Measurements from ENCODE around the gene PATL2.
A peak's percentile ranks its signal among the peaks of the same experiment; 100 is the strongest.
"Not testable (repeated sequence)": the region's sequence is repeated elsewhere in the genome, so short reads cannot be mapped to it uniquely, and the experiment has no call there.

The PATL2 gene
- 19.9 to 43.7 reads per million in 2 donors for total RNA-seq

DNA sequence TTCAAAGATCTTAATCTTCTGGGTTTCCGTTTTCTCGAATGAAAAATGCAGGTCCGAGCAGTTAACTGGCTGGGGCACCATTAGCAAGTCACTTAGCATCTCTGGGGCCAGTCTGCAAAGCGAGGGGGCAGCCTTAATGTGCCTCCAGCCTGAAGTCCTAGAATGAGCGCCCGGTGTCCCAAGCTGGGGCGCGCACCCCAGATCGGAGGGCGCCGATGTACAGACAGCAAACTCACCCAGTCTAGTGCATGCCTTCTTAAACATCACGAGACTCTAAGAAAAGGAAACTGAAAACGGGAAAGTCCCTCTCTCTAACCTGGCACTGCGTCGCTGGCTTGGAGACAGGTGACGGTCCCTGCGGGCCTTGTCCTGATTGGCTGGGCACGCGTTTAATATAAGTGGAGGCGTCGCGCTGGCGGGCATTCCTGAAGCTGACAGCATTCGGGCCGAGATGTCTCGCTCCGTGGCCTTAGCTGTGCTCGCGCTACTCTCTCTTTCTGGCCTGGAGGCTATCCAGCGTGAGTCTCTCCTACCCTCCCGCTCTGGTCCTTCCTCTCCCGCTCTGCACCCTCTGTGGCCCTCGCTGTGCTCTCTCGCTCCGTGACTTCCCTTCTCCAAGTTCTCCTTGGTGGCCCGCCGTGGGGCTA is at the start of gene PATL2, which contains the start of gene B2M:
Gene PATL2 (minus strand): TSS at position 228 of the 647 bp plus-strand sequence. CDS start 34,833 bp downstream, outside the sequence.
Gene B2M (plus strand): TSS at position 422 of the 647 bp plus-strand sequence. CDS start 30 bp downstream, at position 452.
- peak; percentile 91 for DNase-seq

DNA sequence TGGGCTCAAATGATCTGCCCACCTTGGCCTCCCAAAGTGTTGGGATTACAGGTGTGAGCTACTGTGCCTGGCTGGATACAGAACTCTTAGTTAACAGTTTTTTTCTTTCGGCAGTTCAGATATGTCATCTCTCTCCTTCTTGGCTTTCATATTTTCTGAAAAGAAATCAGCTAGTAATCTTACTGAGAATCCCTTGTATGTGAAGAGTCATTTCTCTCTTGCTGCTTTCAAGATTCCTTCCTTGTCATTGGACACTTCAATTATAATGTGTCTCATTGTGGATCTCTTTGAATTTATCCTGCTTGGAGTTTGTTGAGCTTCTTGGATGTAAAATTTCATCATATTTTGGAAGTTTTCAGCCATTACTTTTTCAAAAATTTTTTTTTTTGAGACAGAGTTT is 42.2 kb upstream of the PATL2 start:
- DNase-seq, result no peak

DNA sequence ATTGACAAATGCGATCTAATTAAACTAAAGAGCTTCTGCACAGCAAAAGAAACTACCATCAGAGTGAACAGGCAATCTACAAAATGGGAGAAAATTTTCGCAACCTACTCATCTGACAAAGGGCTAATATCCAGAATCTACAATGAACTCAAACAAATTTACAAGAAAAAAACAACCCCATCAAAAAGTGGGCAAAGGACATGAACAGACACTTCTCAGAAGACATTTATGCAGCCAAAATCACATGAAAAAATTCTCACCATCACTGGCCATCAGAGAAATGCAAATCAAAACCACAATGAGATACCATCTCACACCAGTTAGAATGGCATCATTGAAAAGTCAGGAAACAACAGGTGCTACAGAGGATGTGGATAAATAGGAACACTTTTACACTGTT is 32.3 kb upstream of the PATL2 start:
- DNase-seq, result not testable (repeated sequence)

DNA sequence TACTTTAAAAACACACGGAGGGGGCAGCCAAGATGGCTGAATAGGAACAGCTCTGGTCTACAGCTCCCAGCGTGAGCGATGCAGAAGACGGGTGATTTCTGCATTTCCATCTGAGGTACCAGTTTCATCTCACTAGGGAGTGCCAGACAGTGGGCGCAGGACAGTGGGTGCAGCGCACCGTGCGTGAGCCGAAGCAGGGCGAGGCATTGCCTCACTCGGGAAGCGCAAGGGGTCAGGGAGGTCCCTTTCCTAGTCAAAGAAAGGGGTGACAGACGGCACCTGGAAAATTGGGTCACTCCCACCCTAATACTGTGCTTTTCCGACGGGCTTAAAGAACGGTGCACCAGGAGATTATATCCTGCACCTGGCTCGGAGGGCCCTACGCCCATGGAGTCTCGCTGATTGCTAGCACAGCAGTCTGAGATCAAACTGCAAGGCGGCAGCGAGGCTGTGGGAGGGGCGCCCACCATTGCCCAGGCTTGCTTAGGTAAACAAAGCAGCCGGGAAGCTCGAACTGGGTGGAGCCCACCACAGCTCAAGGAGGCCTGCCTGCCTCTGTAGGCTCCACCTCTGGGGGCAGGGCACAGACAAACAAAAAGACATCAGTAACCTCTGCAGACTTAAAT is 28.2 kb upstream of the PATL2 start:
- not testable (repeated sequence) for DNase-seq

DNA sequence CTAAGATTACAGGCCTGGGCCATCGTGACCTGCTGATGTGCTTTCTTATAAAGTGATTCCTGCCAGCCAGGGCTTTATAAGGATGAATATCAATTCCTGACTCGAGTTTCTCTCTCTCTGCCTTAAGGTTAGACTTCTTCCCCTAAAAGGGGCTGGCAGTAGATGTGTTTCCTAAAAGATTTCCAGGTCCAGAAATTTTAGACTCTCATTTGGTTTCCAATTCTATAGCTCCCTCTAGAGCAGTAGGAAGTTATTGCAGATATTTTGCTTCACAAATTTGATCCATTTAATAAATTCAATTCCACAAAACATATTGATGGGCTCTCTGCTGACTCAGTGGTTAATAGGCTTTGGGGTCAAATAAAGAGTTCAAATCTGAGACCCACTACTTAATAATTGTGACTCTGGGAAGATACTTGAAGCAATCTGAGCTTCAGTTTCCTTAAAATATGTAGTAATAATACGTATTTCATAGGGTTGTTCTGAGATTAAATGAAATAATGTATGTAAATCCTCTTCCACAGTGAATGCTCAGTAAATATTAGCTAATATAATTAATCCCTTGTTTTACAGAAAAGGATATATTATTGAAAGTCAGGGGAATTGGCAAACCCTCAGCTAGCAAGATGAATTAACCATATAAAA is 27.3 kb upstream of the PATL2 start:
- no peak for DNase-seq

DNA sequence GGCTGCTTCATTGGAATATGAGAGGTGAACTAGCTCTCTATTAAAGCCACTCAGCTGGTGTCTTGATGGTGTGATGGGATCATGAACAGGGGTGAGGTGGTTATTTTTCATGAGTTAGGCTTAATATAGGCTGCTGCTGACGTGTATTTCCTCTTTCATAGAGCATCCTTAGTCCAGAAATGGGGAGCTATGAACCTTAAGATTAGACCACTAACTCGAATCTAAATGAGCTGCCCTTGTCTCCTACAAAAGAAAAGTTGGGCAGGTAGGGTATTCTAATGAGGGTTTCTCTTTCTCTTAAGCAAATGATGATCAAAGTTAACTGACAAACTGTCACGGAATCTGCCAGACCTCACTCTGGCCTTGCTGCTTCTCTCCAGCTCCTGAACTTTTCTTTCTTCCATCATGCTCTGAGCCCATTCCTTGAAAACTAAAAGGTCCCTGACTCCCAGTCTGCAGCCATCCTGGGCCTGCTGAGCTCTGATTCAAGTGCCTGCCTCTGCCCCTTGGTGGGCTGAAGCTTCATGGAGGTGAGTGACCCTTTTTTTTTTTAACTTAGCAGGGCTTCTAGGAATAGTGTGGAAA is 25.1 kb upstream of the PATL2 start, which contains the start of gene TRIM69:
Gene TRIM69 (plus strand): TSS at position 348 of the 585 bp plus-strand sequence. CDS start 177 bp downstream, at position 525.
- no peak for DNase-seq

DNA sequence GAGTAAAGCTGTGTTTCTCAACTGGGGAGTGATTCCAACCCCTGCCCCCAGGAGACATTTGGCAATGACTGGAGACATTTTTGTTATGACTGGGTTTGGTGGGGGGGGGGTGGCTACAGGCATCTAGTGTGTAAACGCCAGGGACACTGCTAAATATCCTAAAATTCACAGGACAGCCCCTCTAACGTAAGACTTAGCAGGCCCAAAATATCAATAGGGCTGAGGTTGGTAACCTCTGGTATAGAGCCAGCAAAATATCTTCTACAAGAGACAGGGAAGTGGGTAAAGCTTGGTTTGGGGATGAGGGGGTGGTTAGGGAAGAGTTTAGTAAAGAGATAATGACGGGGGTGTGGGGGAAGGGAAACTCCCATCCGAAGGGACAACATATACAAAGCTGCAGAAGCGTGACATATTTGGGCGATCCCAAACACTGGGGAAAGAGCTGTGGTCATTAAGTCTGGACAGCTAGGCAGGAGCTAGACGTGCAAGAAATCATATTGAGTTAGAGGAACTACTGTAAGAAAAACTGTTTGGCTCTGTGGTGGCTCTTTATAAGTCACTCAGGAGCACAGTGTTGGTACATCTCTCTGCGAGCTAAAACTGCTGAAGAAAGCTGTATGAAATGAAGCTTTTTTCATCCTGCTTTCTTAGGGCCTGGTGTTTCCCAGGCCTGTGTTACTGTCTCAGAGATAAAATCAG is 24.5 kb upstream of the PATL2 start:
- DNase-seq, result no peak

DNA sequence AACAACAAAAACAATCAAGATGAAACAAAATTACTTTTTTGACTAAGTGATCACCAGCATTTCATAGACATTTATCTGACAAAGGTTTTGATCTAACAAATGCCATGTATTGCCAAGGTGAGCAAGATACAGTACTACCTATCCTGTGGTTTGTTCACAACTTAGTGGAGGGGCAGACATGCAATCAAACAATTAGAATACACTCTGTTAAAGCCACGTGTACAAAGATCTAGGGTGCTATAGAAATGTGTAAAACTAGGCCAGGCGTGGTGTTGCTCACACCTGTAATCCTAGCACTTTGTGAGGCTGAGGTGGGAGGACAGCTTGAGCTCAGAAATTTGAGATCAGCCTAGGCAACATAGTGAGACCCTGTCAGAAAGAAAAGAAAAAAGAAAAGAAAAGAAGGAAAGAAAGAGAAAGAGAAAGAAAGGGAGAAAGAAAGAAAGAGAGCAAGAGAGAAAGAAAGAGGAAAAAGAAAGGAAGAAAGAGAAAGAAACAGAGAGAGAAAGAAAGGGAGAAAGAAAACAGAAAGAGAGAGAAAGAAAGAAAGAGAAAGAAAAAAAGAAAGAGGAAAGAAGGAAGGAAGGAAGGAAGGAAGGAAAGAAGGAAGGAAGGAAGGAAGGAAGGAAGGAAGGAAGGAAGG is 23.8 kb upstream of the PATL2 start:
- DNase-seq, result no peak

DNA sequence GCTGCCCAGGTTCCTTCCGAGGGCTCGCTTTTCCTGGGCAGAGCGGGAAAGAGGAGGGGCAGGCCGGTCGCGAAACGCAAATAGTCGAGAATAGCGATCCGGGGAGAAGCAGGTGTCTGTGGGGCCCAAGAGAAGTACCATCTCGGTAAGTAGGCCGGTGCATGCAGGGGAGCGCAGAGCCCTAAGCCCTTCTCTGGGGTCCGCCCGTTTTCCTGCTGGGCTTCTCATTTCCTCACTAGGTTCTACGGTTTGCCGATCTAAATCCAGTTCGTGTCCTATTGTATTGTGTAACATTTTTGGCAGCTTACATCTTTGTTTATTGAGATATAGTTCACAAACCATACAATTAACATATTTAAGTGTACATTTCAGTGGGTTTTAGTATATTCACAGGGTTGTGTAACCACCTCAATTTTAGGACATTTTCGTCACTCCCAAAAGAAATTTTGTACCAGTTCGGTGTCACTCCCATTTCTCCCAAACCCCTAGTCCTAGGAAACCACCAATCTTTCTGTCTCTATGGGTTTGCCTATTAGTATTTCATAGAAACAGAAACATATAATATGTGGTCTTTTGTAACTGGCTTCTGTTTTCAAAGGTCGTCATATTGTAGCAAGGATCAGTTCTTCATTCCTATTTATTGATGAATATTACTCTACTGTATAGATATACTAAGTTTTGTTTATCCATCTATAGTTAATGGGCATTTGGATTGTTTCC is 18.4 kb upstream of the PATL2 start:
- no peak for DNase-seq

DNA sequence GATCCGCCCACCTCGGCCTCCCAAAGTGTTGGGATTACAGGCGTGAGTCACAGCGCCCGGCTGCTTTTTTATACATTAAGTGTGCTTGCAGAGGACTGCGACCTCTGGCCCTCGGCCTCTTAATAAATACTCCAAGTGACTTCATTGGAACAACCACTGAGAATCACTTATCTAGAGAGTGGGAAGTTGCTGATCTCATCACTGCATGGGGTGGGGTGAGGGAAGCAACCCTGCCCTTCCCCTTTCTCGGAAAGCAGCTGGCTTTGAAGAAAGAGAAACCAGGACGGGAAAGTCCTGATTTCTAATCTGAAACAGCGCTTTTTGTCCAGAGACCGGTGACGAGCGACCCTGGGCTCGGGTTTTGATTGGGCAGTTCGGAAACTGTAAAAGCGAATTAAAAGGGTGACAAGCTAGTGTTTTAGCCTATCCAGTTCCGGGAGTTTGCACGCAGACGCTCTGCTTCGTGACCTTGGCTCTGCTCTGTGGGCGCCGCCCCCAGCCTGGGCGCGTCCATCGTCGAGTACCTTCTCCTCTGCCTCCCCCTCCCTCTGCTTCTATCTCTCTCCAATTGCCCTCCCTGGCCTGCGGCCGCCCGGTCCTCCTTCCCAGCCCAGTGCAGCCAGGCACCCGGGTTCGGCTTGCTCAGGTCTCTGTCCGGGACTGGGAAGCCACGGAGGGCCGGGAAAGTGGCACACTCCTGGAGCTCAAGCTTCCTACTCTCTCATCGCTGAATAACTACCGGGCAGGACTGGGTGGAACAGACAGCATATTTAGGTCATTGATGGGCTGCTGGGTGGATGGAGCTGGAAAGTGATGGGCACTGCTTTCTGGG is 17.7 kb upstream of the PATL2 start:
- peak; percentile 85 for DNase-seq

DNA sequence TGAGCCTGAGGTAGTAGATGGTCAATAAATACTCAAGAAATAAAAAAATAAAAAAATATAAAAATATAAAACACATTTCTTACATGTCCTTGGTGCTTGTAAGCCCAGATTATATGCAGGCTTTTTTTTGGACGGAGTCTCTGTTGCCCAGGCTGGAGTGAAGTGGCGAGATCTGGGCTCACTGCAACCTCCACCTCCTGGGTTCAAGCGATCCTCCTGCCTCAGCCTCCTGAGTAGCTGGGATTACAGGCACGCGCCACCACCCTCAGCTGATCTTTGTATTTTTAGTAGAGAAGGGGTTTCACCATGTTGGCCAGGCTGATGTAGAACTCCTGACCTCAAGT is 17.1 kb upstream of the PATL2 start:
- DNase-seq, result not testable (repeated sequence)

DNA sequence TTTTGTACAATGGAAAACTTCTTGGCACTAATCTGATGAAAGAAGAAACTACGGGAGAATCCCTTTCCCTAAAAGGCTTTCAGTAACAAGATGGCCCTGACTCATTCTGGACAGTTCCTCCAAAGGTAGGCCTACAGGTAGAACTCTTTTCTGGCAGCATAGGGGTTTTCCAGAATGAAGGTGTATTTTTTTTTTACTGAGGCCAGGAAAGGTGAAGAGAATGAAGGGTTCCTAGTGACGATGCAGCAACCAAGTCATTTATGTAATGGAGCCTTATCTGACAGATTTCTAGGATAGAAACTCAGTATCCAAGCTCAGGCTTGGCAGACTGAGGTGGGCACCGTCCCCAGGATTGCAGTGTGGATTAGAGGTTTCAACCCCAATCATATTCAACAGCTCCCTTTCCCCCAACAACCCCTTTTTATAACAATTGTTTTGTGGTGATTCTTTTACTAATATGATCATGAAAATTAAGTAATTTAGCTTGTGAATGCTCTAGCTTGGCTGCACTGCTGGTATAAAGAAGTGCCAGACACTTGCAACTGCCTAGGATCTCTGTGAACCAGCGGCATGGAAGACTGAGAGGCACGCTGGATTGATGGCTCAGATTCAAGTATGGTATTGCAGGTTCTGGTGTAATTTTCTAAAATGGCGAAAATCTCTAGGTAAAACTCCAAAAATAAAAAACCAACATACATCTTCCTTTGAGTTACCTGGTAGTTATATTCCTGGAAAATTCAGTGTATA is 16.5 kb upstream of the PATL2 start:
- no peak for DNase-seq

DNA sequence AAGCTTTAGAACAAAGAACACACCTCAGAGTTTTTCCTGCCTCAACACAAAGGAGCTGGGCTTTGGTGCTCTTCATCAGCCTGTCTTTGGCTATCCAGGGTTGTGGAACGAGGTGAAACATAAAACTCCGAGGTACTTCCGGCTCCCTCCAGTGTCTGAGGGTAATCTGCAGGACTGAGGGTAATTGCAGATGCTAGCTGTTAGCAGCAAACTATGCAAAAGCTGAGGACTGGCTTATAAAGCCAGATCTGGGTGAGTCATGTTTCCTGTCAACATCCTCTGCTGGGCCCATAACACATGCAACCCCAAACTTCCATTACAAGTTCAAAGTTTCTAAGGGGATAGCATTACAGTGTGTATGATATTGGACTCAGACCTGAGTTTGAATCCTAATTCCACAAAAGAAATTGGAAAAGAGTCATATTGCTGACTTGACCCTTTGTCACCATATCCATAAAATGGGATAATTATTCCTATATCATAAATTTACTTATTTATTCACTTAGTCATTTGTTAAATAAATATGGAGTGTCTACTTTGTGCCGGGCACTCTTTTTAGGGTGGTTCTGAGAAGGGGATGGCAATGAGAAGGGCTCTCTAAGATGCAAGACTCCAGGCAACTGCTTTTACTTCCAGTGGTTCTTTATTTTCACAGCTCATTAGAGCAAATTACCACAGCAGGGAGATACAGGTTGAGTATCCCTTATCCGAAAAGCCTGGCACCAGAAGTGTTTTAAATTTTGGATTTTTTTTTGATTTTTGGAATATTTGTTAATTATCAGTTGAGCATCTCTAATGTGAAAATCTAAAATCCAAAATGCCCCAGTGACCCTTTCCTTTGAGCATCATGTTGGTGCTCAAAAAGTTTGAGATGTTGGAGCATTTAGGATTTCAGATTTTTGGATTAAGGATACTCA is 15.7 kb upstream of the PATL2 start:
- DNase-seq, result peak; percentile 62

DNA sequence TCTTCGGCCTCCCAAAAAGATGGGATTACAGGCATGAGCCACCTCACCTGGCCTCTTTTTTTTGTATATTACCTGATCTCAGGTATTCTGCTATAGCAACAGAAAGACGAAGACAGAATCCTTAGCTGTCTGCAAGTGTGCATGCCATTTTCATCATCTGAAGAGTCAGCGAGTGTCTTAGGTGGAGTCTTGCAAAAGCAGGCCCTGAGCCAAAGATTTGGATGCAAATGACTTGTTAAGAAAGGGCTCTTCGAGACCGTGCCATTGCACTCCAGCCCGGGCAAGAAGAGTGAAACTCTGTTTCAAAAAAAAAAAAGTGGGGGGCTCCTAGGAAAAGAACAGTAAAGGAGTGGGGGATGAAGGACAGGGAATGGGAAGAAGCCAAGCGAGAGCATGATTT is 15.0 kb upstream of the PATL2 start:
- DNase-seq, result no peak

DNA sequence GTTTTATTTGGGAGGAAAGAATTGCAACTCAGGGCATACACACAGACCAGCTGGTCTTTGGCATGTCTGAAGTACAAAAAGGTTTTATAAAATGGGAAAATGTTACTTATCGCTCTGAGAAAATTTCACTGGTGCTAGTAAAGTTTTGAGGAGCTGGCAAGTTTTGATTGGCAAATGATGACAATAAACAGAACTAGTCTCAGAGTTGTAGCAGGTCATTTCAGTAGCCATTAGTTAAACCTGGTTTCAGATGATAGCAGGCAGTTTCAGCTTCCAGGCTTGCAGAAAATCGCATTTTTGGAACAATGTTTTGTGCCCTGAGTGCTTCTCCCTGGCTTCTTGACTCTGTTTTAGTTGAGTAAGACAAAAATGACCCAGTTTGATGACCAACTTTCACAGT is 10.9 kb upstream of the PATL2 start:
- no peak for DNase-seq

DNA sequence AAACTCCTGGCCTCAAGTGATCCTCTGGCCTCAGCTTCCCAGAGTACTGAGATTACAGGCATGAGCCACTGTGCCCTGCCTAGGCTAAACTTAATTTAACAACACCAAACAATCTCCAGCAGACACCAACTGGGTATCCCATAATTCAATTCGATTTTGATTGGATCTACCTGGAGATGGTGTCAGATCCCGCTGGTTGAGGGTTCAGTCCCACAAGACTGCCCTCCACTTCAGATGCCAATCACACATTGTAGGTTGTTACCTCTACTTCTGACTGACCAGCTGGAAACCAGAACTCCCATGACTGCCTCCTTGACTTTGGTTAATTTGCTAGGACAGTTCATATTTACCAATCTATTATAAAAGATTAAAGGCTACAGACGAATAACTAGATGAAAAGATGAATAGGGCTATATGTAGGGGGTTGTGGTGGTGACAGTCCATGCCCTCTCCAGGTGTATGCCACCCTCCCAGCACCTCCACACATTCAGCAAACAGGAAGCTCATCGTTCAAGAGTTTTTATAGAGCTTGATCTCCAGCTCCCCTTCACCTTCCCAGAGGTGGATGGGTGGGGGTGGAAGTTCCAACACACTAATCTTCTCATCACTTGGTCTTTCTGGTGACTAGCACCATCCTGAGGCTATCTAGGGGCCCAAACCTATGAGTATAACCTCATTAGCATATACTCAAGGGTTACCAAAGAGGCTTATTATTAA is 9.5 kb upstream of the PATL2 start:
- DNase-seq, result no peak

DNA sequence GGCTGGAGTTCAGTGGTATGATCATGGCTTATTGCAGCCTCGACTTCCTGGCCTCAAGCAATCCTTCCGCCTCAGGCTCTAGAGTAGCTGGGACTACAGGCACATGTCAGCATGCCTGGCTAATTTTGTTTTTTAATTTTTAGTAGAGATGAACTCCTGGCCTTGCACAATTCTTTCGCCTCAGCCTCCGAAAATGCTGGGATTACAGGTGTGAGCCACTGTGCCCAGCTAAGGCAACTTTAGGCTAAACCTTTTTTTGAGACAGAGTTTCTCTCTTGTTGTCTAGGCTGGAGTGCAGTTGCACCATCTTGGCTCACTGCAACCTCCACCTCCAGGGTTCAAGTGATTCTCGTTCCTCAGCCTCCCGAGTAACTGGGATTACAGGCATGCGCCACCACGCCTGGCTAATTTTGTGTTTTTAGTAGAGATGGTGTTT is 8.9 kb upstream of the PATL2 start:
- DNase-seq, result not testable (repeated sequence)
